Activated CD8-positive, alpha-beta memory T cell treated with anti-CD3 and anti-CD28 coated beads, Interleukin-2, amount 10 ng/mL, durations not matched to agents 7 days and 5 days (primary cell): ENCODE measurements around the gene PTPRM. TPM values are rescaled to one million over a fixed set of nuclear protein-coding genes. Genes with fewer than 3 reads are reported as not detected.

Source experiments
- ATAC-seq: fragments of 150-1000 bp; cut with Tn5 transposase; one replicate; pipeline ENCODE4 v1.10.0; 2021; ENCODE audit warnings: moderate library complexity
- CTCF ChIA-PET: fragments of 350-600 bp; sonication (Branson Sonifier 250); formaldehyde crosslinking; loops from one replicate; lab custom pipeline; 2021; ENCODE audit warnings: antibody characterized with exemption; lab: Charles Lee
- DNase-seq: peaks from one replicate; pipeline ENCODE4 v3.0.0-alpha.2; 2020
- H3K27ac Mint-ChIP-seq: one replicate; pipeline ENCODE4 v1.8.0; 2021; ENCODE audit warnings: mild to moderate bottlenecking, mixed read lengths
- H3K27me3 Mint-ChIP-seq: one replicate; pipeline ENCODE4 v1.8.0; 2021; ENCODE audit warnings: mixed read lengths
- H3K36me3 Mint-ChIP-seq: one replicate; pipeline ENCODE4 v1.8.0; 2021; ENCODE audit warnings: mild to moderate bottlenecking, mixed read lengths
- H3K4me1 Mint-ChIP-seq: one replicate; pipeline ENCODE4 v1.8.0; 2021; ENCODE audit warnings: mixed read lengths
- H3K4me3 Mint-ChIP-seq: one replicate; pipeline ENCODE4 v1.8.0; 2021; ENCODE audit warnings: mild to moderate bottlenecking, moderate library complexity, mixed read lengths
- H3K9me3 Mint-ChIP-seq: one replicate; pipeline ENCODE4 v1.8.0; 2022; ENCODE audit warnings: low read depth, mixed read lengths
- total RNA-seq, 2 experiments: library from RNA; stranded (reverse); gene quantifications; one replicate each; pipeline ENCODE4 v1.2.3, GENCODE V29; 2021

Gene PTPRM
- total RNA-seq, 2 experiments from 2014 or later: 3.1 to 5.7 TPM

- DNase-seq (no peak), ATAC-seq (no peak)
- Mint-ChIP-seq H3K4me3 (no peak overlapping the region), H3K27ac (no peak overlapping the region), H3K9me3 (peaks cover 12% of the 10 kb centered on the region), H3K27me3 (no peaks in the 10 kb centered on the region), H3K36me3 (no peaks in the 10 kb centered on the region), H3K4me1 (no peaks in the 10 kb centered on the region)
- CTCF ChIA-PET: no interaction called here
Observed at GRCh38 chr18:7748251-7749007, 181.3 kb downstream of the PTPRM start.

GRCh38 chr18:7749008-7749405, 181.9 kb downstream of the PTPRM start:
- CTCF ChIA-PET: no interaction called here
- no peaks in the 10 kb centered on the region for H3K27me3 Mint-ChIP-seq
- H3K9me3 Mint-ChIP-seq: peaks cover 12% of the 10 kb centered on the region
- H3K36me3 Mint-ChIP-seq: no peaks in the 10 kb centered on the region
- DNase-seq (no peak), ATAC-seq (no peak)
- H3K4me3 Mint-ChIP-seq: no peak overlapping the region
- H3K4me1 Mint-ChIP-seq: no peaks in the 10 kb centered on the region
- H3K27ac Mint-ChIP-seq: no peak overlapping the region

- ATAC-seq (no peak), DNase-seq (no peak)
- Mint-ChIP-seq H3K36me3 (no peaks in the 10 kb centered on the region), H3K27me3 (no peaks in the 10 kb centered on the region), H3K9me3 (peaks cover 12% of the 10 kb centered on the region), H3K4me1 (no peaks in the 10 kb centered on the region), H3K27ac (no peak overlapping the region), H3K4me3 (no peak overlapping the region)
- CTCF ChIA-PET: no interaction called here
Observed at GRCh38 chr18:7749510-7749981, 182.4 kb downstream of the PTPRM start.

GRCh38 chr18:7750095-7750663, 183.1 kb downstream of the PTPRM start:
- Mint-ChIP-seq H3K4me3 (no peak overlapping the region), H3K9me3 (peaks cover 13% of the 10 kb centered on the region), H3K27me3 (no peaks in the 10 kb centered on the region), H3K36me3 (no peaks in the 10 kb centered on the region), H3K4me1 (no peaks in the 10 kb centered on the region), H3K27ac (no peak overlapping the region)
- ATAC-seq (no peak), DNase-seq (no peak)
- CTCF ChIA-PET: no interaction called here

GRCh38 chr18:7750966-7751365, 183.8 kb downstream of the PTPRM start:
- Mint-ChIP-seq H3K4me1 (no peaks in the 10 kb centered on the region), H3K4me3 (no peak overlapping the region), H3K27me3 (no peaks in the 10 kb centered on the region), H3K36me3 (no peaks in the 10 kb centered on the region), H3K9me3 (peaks cover 10% of the 10 kb centered on the region), H3K27ac (no peak overlapping the region)
- ATAC-seq (no peak), DNase-seq (no peak)
- CTCF ChIA-PET: no interaction called here

- CTCF ChIA-PET: no interaction called here
- no peak overlapping the region for H3K27ac Mint-ChIP-seq
- DNase-seq (no peak), ATAC-seq (no peak)
- no peaks in the 10 kb centered on the region for H3K27me3 Mint-ChIP-seq
- H3K4me1 Mint-ChIP-seq: no peaks in the 10 kb centered on the region
- no peak overlapping the region for H3K4me3 Mint-ChIP-seq
- H3K9me3 Mint-ChIP-seq: peaks cover 13% of the 10 kb centered on the region
- no peaks in the 10 kb centered on the region for H3K36me3 Mint-ChIP-seq
Observed at GRCh38 chr18:7754258-7754657, 187.1 kb downstream of the PTPRM start.

GRCh38 chr18:7754725-7755181, 187.6 kb downstream of the PTPRM start:
- H3K27ac Mint-ChIP-seq: no peak overlapping the region
- H3K36me3 Mint-ChIP-seq: no peaks in the 10 kb centered on the region
- no peak for ATAC-seq
- H3K27me3 Mint-ChIP-seq: no peaks in the 10 kb centered on the region
- DNase-seq: no peak
- H3K4me1 Mint-ChIP-seq: no peaks in the 10 kb centered on the region
- H3K9me3 Mint-ChIP-seq: peaks cover 13% of the 10 kb centered on the region
- no peak overlapping the region for H3K4me3 Mint-ChIP-seq
- CTCF ChIA-PET: no interaction called here

- Mint-ChIP-seq H3K27me3 (no peaks in the 10 kb centered on the region), H3K9me3 (peaks cover 13% of the 10 kb centered on the region), H3K27ac (no peak overlapping the region), H3K4me1 (no peaks in the 10 kb centered on the region), H3K4me3 (no peak overlapping the region), H3K36me3 (no peaks in the 10 kb centered on the region)
- CTCF ChIA-PET: no interaction called here
- DNase-seq (no peak), ATAC-seq (no peak)
Observed at GRCh38 chr18:7755753-7756475, 188.8 kb downstream of the PTPRM start.

GRCh38 chr18:7757175-7757574, 190.1 kb downstream of the PTPRM start:
- ATAC-seq (no peak), DNase-seq (no peak)
- H3K27ac Mint-ChIP-seq: no peak overlapping the region
- H3K4me1 Mint-ChIP-seq: no peaks in the 10 kb centered on the region
- no peak overlapping the region for H3K4me3 Mint-ChIP-seq
- no peaks in the 10 kb centered on the region for H3K36me3 Mint-ChIP-seq
- no peaks in the 10 kb centered on the region for H3K27me3 Mint-ChIP-seq
- CTCF ChIA-PET: no interaction called here
- peaks cover 9% of the 10 kb centered on the region for H3K9me3 Mint-ChIP-seq

GRCh38 chr18:7758764-7759163, 191.6 kb downstream of the PTPRM start:
- CTCF ChIA-PET: no interaction called here
- DNase-seq (no peak), ATAC-seq (no peak)
- Mint-ChIP-seq H3K27me3 (no peaks in the 10 kb centered on the region), H3K36me3 (no peaks in the 10 kb centered on the region), H3K27ac (no peak overlapping the region), H3K4me1 (no peaks in the 10 kb centered on the region), H3K9me3 (peaks cover 9% of the 10 kb centered on the region), H3K4me3 (no peak overlapping the region)

- H3K36me3 Mint-ChIP-seq: no peaks in the 10 kb centered on the region
- no peak overlapping the region for H3K27ac Mint-ChIP-seq
- no peaks in the 10 kb centered on the region for H3K27me3 Mint-ChIP-seq
- peaks cover 4% of the 10 kb centered on the region for H3K9me3 Mint-ChIP-seq
- DNase-seq: no peak
- no peaks in the 10 kb centered on the region for H3K4me1 Mint-ChIP-seq
- no peak overlapping the region for H3K4me3 Mint-ChIP-seq
- ATAC-seq: no peak
- CTCF ChIA-PET: no interaction called here
Observed at GRCh38 chr18:7760967-7761948, 194.1 kb downstream of the PTPRM start.

GRCh38 chr18:7764405-7764804, 197.3 kb downstream of the PTPRM start:
- ATAC-seq (no peak), DNase-seq (no peak)
- no peak overlapping the region for H3K4me3 Mint-ChIP-seq
- H3K9me3 Mint-ChIP-seq: no peaks in the 10 kb centered on the region
- H3K27me3 Mint-ChIP-seq: no peaks in the 10 kb centered on the region
- no peaks in the 10 kb centered on the region for H3K4me1 Mint-ChIP-seq
- no peaks in the 10 kb centered on the region for H3K36me3 Mint-ChIP-seq
- CTCF ChIA-PET: no interaction called here
- H3K27ac Mint-ChIP-seq: no peak overlapping the region

- no peaks in the 10 kb centered on the region for H3K36me3 Mint-ChIP-seq
- H3K27ac Mint-ChIP-seq: no peak overlapping the region
- ATAC-seq (no peak), DNase-seq (no peak)
- no peaks in the 10 kb centered on the region for H3K9me3 Mint-ChIP-seq
- no peaks in the 10 kb centered on the region for H3K27me3 Mint-ChIP-seq
- no peak overlapping the region for H3K4me3 Mint-ChIP-seq
- no peaks in the 10 kb centered on the region for H3K4me1 Mint-ChIP-seq
- CTCF ChIA-PET: no interaction called here
Observed at GRCh38 chr18:7766346-7766745, 199.2 kb downstream of the PTPRM start.
